K562 (cell line): ENCODE results near the gene LTBP1. TPM values are rescaled to one million over a fixed set of nuclear protein-coding genes. Genes with fewer than 3 reads are reported as not detected.

Source experiments
- CEBPG ChIP-seq, 3 experiments: fragments of 200-800 bp in 1 of 3; sonication (Bioruptor generic) in 1 of 3; sonication (generic) in 1 of 3; formaldehyde crosslinking in 1 of 3; IDR thresholded peaks in 2 of 3; conservative IDR thresholded peaks in 1 of 3; 2 replicates each; pipeline versions ENCODE4 v1.6.1 to v1.8.0; 2016 to 2022; ENCODE audit warnings: missing compliant biosample characterization in 2 of 3, missing genetic modification characterization in 2 of 3, mild to moderate bottlenecking in 1 of 3, missing genetic modification reagents in 1 of 3
- DIDO1 ChIP-seq: fragments of 450-650 bp; IDR thresholded peaks from 2 replicates; pipeline ENCODE4 v1.6.1; 2016; ENCODE audit warnings: low read depth, missing biosample characterization, missing genetic modification characterization
- JUND ChIP-seq, 2 experiments: IDR thresholded peaks; 2 replicates in 1 of 2; 3 replicates in 1 of 2; pipeline ENCODE4 v1.6.1; 2011; ENCODE audit warnings: borderline replicate concordance in 2 of 2, low read depth in 2 of 2, low read length in 2 of 2, improper control_type of control experiment in 1 of 2, missing biosample characterization in 1 of 2, missing genetic modification characterization in 1 of 2, missing genetic modification reagents in 1 of 2
- PHB ChIP-seq: fragments of 250-450 bp; sonication (Bioruptor Pico); IDR thresholded peaks from 2 replicates; pipeline ENCODE4 v1.5.0; 2021
- SRSF9 ChIP-seq: fragments of 200-400 bp; formaldehyde crosslinking; IDR thresholded peaks from 2 replicates; pipeline ENCODE4 v1.6.1; 2017; ENCODE audit warnings: low read depth, low read length, borderline replicate concordance
- STAT5B ChIP-seq: fragments of 250-450 bp; sonication (Bioruptor Pico); IDR thresholded peaks from 2 replicates; pipeline ENCODE4 v1.8.0; 2021; ENCODE audit warnings: mild to moderate bottlenecking, inconsistent platforms
- TAF15 ChIP-seq: fragments of 200-400 bp; formaldehyde crosslinking; IDR thresholded peaks from 2 replicates; pipeline ENCODE4 v1.6.1; 2017; ENCODE audit warnings: mild to moderate bottlenecking, low read depth, low read length, moderate library complexity
- ZBTB12 ChIP-seq: fragments of 250-450 bp; sonication (Bioruptor Pico); IDR thresholded peaks from 2 replicates; pipeline ENCODE4 v1.4.0; 2020
- ZKSCAN3 ChIP-seq: fragments of 250-450 bp; sonication (Bioruptor Pico); IDR thresholded peaks from 2 replicates; pipeline ENCODE4 v1.4.0; 2020
- ZSCAN32 ChIP-seq: fragments of 450-650 bp; formaldehyde crosslinking; IDR thresholded peaks from 2 replicates; pipeline ENCODE4 v1.4.0; 2020; ENCODE audit warnings: mild to moderate bottlenecking, moderate library complexity
- polyA plus RNA-seq, 8 experiments: library from polyadenylated mRNA; depleted of rRNA in 4 of 8; stranded (reverse) in 5 of 8; unstranded in 3 of 8; fragments of >200 nt; fragmentation: Nextera tagmentation in 2 of 8; fragmentation: Illumina TruSeq in 1 of 8; extraction: Ambion mirVana in 2 of 8; extraction: Trizol in 1 of 8; gene quantifications; 2 replicates each; pipeline versions ENCODE4 v1.2.1 to v1.2.3, GENCODE V29; 2011 to 2014; ENCODE audit warnings: inconsistent platforms in 1 of 8, missing spikeins in 1 of 8
- total RNA-seq, 7 experiments: library from RNA; depleted of rRNA in 6 of 7; stranded (reverse); fragments of >200 nt in 6 of 7; fragmentation: Illumina TruSeq in 2 of 7; extraction: Trizol in 2 of 7; gene quantifications; 2 replicates each; pipeline versions ENCODE4 v1.2.1 to v1.2.3, GENCODE V29; 2011 to 2021; ENCODE audit warnings: low replicate concordance in 1 of 7
- TF ChIP-seq, protein P1 (sequence below): sonication (generic); formaldehyde crosslinking; IDR thresholded peaks from 2 replicates; pipeline ENCODE4 v1.8.1; 2022; ENCODE audit warnings: missing genetic modification reagents

The LTBP1 gene
- total and polyA plus RNA-seq, 9 of the 15 experiments (the other 6 are each of a cell fraction or from before 2014, with no cell fraction given): 3.6 to 16.4 (median 8.5) TPM

DNA sequence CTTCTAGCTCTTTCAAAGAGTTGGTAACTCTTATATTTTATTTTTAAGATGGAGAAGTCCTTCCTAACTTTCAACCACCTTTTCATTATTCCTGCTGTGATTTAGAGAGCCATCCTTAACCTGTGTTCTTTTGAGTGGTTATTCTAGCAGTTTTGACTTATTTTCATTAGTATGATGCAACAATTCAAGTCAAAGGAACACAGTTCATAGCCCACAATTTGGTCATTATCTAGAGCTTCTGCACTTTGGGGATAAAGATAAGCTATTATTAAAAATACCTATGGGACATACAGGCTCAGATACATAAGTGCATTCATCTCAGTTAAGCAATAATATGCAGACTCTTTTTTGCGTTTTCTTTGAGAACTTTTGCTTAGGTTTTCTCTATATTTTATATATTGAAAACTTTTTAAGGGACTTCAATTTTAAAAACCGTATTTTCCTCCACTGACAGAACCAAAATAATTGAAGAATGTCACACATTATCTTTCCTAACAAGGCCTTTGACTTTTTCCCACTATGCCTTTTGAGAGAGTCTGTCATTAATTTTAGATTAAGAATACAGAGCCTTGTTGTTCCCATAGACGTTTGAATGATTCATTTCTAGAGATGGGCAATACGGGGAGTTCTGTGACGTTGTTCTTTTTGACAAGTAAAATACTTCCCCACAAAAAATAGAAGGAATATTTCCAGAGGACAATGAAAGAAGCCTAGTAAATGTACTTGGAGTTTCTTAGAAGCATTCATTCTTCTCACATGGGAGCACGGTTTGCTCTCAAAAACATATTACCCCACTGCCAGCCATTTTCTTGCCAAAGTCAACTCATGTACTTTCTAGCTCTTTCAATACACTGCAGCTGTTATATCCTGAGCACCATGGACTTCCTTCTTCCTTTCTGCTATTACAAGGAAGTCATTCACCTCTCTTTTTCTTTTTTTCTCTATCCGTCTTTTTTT, 486.8 kb downstream of the LTBP1 start (continued):
- TF ChIP-seq CEBPG (CRISPR knock-in tag; IDR thresholded peaks at IDR 0.05): peak; percentile 38; the same call in 1 of the 2 replicates
- peak; percentile 74 to 80 for TF ChIP-seq CEBPG (tag; conservative IDR thresholded peaks at IDR 0.05 in 1 of 2, IDR thresholded peaks at IDR 0.05 in 1 of 2)
- peak; percentile 55; the same call in 1 of the 2 replicates for TF ChIP-seq ZSCAN32 (CRISPR knock-in tag)
- no peak for TF ChIP-seq STAT5B (CRISPR knock-in tag)
- TF ChIP-seq JUND (IDR thresholded peaks at IDR 0.05; ENCODE audit: borderline replicate concordance, low read depth, low read length): no peak
- no peak for TF ChIP-seq JUND (tag; IDR thresholded peaks at IDR 0.05; ENCODE audit: borderline replicate concordance, low read depth, low read length)
- TF ChIP-seq DIDO1: no peak
- TF ChIP-seq ZBTB12: no peak
- no peak for TF ChIP-seq SRSF9
- TF ChIP-seq PHB (CRISPR knock-in tag): no peak
- no peak for TF ChIP-seq TAF15
- TF ChIP-seq, protein P1, sequence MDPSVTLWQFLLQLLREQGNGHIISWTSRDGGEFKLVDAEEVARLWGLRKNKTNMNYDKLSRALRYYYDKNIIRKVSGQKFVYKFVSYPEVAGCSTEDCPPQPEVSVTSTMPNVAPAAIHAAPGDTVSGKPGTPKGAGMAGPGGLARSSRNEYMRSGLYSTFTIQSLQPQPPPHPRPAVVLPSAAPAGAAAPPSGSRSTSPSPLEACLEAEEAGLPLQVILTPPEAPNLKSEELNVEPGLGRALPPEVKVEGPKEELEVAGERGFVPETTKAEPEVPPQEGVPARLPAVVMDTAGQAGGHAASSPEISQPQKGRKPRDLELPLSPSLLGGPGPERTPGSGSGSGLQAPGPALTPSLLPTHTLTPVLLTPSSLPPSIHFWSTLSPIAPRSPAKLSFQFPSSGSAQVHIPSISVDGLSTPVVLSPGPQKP (CRISPR knock-in tag): no peak
- no peak for TF ChIP-seq ZKSCAN3
- TF ChIP-seq, all 486 proteins: peak for 6
